ENCODE measurements around the gene ST6GALNAC4. TPM values are rescaled to one million over a fixed set of nuclear protein-coding genes. Genes with fewer than 3 reads are reported as not detected.

ST6GALNAC4 gene
- total RNA-seq, 1 donor from 2014 or later = 17.5 TPM

DNA sequence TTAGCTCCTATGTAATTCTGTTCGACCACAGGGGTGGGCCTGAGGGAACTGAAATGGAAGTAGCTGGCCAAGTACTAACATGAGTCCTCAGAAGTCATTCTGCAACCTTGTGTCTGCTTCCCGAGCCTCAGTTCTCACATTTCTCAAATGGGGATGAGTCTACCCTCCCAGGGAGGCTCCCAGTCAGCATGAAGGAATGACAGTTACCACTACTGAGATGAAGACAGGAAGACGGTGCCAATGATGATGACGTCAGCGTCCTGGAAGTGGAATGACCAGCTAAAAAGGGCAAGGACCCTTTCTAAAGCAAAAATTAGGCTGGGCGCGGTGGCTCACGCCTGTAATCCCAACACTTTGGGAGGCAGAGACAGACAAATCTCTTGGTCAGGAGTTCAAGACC is 6.9 kb upstream of the ST6GALNAC4 start:
- no peaks in the 10 kb centered on the region for H3K9me3 Mint-ChIP-seq
- DNase-seq (ENCODE audit: extremely low spot score, unreplicated experiment) = no peak
- H3K36me3 Mint-ChIP-seq = no peaks in the 10 kb centered on the region
- H3K4me3 Mint-ChIP-seq = no peak overlapping the region
- TF ChIP-seq, protein P1, sequence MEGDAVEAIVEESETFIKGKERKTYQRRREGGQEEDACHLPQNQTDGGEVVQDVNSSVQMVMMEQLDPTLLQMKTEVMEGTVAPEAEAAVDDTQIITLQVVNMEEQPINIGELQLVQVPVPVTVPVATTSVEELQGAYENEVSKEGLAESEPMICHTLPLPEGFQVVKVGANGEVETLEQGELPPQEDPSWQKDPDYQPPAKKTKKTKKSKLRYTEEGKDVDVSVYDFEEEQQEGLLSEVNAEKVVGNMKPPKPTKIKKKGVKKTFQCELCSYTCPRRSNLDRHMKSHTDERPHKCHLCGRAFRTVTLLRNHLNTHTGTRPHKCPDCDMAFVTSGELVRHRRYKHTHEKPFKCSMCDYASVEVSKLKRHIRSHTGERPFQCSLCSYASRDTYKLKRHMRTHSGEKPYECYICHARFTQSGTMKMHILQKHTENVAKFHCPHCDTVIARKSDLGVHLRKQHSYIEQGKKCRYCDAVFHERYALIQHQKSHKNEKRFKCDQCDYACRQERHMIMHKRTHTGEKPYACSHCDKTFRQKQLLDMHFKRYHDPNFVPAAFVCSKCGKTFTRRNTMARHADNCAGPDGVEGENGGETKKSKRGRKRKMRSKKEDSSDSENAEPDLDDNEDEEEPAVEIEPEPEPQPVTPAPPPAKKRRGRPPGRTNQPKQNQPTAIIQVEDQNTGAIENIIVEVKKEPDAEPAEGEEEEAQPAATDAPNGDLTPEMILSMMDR (conservative IDR thresholded peaks at IDR 0.05) = no peak
- H3K4me1 Mint-ChIP-seq (ENCODE audit: unreplicated experiment) = peaks cover 9% of the 10 kb centered on the region
- peaks cover 47% of the 10 kb centered on the region for H3K27me3 Mint-ChIP-seq
- peak overlapping the region; percentile 65 for H3K27ac Mint-ChIP-seq

DNA sequence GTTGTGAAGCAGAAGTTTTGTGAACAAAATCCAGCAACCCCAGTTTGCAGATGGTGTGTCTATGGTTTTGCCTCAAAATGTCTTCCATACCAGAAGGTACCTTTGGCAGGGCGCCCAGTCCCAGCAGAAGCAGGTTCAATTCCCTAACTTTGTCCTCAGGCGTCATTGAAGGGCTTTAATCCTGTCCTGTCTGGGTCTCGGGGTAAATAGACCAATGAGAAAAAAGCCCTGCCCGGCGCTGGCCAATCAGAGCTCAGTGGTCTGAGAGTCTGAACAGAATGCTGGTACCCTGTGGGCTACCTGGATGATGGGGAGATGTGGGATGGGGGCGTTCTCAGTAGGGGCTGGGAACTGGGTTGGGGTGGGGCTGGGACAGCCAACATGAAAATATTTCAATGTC is 6.2 kb upstream of the ST6GALNAC4 start:
- H3K27ac Mint-ChIP-seq = no peak overlapping the region
- TF ChIP-seq, protein P1 (conservative IDR thresholded peaks at IDR 0.05) = no peak
- peaks cover 15% of the 10 kb centered on the region for H3K4me1 Mint-ChIP-seq (ENCODE audit: unreplicated experiment)
- H3K27me3 Mint-ChIP-seq = peaks cover 40% of the 10 kb centered on the region
- H3K9me3 Mint-ChIP-seq = no peaks in the 10 kb centered on the region
- no peak overlapping the region for H3K4me3 Mint-ChIP-seq
- DNase-seq (ENCODE audit: extremely low spot score, unreplicated experiment) = no peak
- H3K36me3 Mint-ChIP-seq = no peaks in the 10 kb centered on the region

GRCh38 chr9:127921557-127922120 is 4.8 kb upstream of the ST6GALNAC4 start:
- no peak overlapping the region for H3K4me3 Mint-ChIP-seq
- DNase-seq (ENCODE audit: extremely low spot score, unreplicated experiment) = no peak
- H3K4me1 Mint-ChIP-seq (ENCODE audit: unreplicated experiment) = peaks cover 15% of the 10 kb centered on the region
- TF ChIP-seq, protein P1 (conservative IDR thresholded peaks at IDR 0.05) = peak; percentile 100
- peaks cover 34% of the 10 kb centered on the region for H3K27me3 Mint-ChIP-seq
- H3K27ac Mint-ChIP-seq = no peak overlapping the region
- no peaks in the 10 kb centered on the region for H3K36me3 Mint-ChIP-seq
- H3K9me3 Mint-ChIP-seq = no peaks in the 10 kb centered on the region

DNA sequence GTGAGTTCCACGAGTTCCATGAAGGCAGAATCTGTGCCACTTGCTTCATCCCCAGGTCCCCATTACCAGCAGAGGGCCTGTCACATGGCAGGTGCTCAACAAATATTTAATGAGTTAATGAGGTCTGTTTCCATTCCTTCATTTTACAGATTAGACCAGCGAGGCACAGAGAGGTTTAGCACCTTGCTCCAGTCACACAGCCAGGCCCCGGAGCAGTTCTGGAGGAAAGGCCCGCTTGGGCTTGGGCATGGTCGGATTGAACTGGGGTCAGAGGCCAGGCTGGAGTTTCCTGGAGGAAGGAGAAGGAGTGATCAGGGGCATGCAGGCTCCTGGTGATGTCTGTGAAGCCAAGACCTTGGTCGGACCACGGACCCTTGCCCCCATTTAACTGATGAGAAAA is 4.0 kb upstream of the ST6GALNAC4 start:
- peaks cover 20% of the 10 kb centered on the region for H3K4me1 Mint-ChIP-seq (ENCODE audit: unreplicated experiment)
- H3K36me3 Mint-ChIP-seq = no peaks in the 10 kb centered on the region
- H3K27ac Mint-ChIP-seq = no peak overlapping the region
- DNase-seq (ENCODE audit: extremely low spot score, unreplicated experiment) = no peak
- H3K4me3 Mint-ChIP-seq = no peak overlapping the region
- peaks cover 25% of the 10 kb centered on the region for H3K27me3 Mint-ChIP-seq
- TF ChIP-seq, protein P1 (conservative IDR thresholded peaks at IDR 0.05) = no peak
- no peaks in the 10 kb centered on the region for H3K9me3 Mint-ChIP-seq

- no peak for DNase-seq (ENCODE audit: extremely low spot score, unreplicated experiment)
- Mint-ChIP-seq H3K4me3 (peak overlapping the region; percentile 45), H3K27me3 (peaks cover 12% of the 10 kb centered on the region), H3K36me3 (no peaks in the 10 kb centered on the region), H3K27ac (peak overlapping the region; percentile 39), H3K4me1 (ENCODE audit: unreplicated experiment) (peaks cover 20% of the 10 kb centered on the region), H3K9me3 (no peaks in the 10 kb centered on the region)
- TF ChIP-seq, protein P1 (conservative IDR thresholded peaks at IDR 0.05) = no peak
Observed at GRCh38 chr9:127919253-127919815, 2.5 kb upstream of the ST6GALNAC4 start.

Data from type B pancreatic cell (in vitro differentiated cells).